Tibial nerve (tissue), 4 donors: ENCODE data around the gene SCAF4. TPM values are rescaled to one million over a fixed set of nuclear protein-coding genes. Genes with fewer than 3 reads are reported as not detected.
A peak's percentile ranks its signal among the peaks of the same experiment; 100 is the strongest.

ENCODE experiments used
- DNase-seq, 2 donors: peaks; one replicate each; pipeline ENCODE4 v3.0.0-alpha.2; 2019; ENCODE audit warnings: low spot score in 2 of 2
- H3K27ac ChIP-seq, 4 donors: fragments of 200-600 bp; sonication (generic) in 3 of 4; one replicate each; pipeline ENCODE4 v1.5.1; 2017 to 2019; ENCODE audit warnings: mild to moderate bottlenecking in 1 of 4
- H3K27me3 ChIP-seq, 2 donors: fragments of 200-600 bp; sonication (generic) in 1 of 2; one replicate each; pipeline versions ENCODE4 v1.5.1 to v1.6.0; 2017 to 2019
- H3K36me3 ChIP-seq, 3 donors: fragments of 200-600 bp; sonication (generic); one replicate each; pipeline ENCODE4 v1.5.1; 2018 to 2019
- H3K4me1 ChIP-seq, 4 donors: fragments of 200-600 bp; sonication (generic) in 3 of 4; one replicate each; pipeline ENCODE4 v1.5.1; 2017 to 2019
- H3K4me3 ChIP-seq, 4 donors: fragments of 200-600 bp; sonication (generic) in 3 of 4; one replicate each; pipeline ENCODE4 v1.5.1; 2017 to 2019; ENCODE audit warnings: mild to moderate bottlenecking in 1 of 4, moderate library complexity in 1 of 4
- H3K9me3 ChIP-seq, 4 donors: fragments of 200-600 bp; sonication (generic) in 3 of 4; one replicate each; pipeline ENCODE4 v1.5.1; 2017 to 2019
- EP300 ChIP-seq, 2 donors: sonication (generic); formaldehyde crosslinking; IDR thresholded peaks; one replicate each; pipeline ENCODE4 v1.6.1; 2017; ENCODE audit warnings: antibody characterized with exemption in 2 of 2, mild to moderate bottlenecking in 1 of 2
- POLR2A ChIP-seq, 2 donors: fragments of 450-650 bp; IDR thresholded peaks; one replicate each; pipeline ENCODE4 v1.6.1; 2017; ENCODE audit warnings: antibody characterized with exemption in 2 of 2, mild to moderate bottlenecking in 2 of 2, moderate library complexity in 2 of 2
- WGBS, 2 donors: methylation state at CpG; one replicate each; pipeline ENCODE4 v1.1.5; 2018; 5-methylcytosine and 5-hydroxymethylcytosine counted together
- total RNA-seq, 4 donors: library from RNA; depleted of rRNA; stranded (reverse); fragments of >200 nt; gene quantifications; one replicate each; pipeline ENCODE4 v1.1.0, GENCODE V29; 2016
- TF ChIP-seq, protein P1 (sequence below), 5 experiments: fragments of 200-600 bp in 3 of 5; fragments of 450-650 bp in 2 of 5; sonication (generic) in 3 of 5; IDR thresholded peaks; one replicate each; pipeline ENCODE4 v1.5.1; 2016 to 2019; ENCODE audit warnings: antibody characterized with exemption in 5 of 5, mild to moderate bottlenecking in 3 of 5, moderate library complexity in 2 of 5

The SCAF4 gene, protein sequence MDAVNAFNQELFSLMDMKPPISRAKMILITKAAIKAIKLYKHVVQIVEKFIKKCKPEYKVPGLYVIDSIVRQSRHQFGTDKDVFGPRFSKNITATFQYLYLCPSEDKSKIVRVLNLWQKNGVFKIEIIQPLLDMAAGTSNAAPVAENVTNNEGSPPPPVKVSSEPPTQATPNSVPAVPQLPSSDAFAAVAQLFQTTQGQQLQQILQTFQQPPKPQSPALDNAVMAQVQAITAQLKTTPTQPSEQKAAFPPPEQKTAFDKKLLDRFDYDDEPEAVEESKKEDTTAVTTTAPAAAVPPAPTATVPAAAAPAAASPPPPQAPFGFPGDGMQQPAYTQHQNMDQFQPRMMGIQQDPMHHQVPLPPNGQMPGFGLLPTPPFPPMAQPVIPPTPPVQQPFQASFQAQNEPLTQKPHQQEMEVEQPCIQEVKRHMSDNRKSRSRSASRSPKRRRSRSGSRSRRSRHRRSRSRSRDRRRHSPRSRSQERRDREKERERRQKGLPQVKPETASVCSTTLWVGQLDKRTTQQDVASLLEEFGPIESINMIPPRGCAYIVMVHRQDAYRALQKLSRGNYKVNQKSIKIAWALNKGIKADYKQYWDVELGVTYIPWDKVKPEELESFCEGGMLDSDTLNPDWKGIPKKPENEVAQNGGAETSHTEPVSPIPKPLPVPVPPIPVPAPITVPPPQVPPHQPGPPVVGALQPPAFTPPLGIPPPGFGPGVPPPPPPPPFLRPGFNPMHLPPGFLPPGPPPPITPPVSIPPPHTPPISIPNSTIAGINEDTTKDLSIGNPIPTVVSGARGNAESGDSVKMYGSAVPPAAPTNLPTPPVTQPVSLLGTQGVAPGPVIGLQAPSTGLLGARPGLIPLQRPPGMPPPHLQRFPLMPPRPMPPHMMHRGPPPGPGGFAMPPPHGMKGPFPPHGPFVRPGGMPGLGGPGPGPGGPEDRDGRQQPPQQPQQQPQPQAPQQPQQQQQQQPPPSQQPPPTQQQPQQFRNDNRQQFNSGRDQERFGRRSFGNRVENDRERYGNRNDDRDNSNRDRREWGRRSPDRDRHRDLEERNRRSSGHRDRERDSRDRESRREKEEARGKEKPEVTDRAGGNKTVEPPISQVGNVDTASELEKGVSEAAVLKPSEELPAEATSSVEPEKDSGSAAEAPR
- total RNA-seq, result 10 to 100 TPM; 13.2 to 23.2 (median 17.6) TPM

DNA sequence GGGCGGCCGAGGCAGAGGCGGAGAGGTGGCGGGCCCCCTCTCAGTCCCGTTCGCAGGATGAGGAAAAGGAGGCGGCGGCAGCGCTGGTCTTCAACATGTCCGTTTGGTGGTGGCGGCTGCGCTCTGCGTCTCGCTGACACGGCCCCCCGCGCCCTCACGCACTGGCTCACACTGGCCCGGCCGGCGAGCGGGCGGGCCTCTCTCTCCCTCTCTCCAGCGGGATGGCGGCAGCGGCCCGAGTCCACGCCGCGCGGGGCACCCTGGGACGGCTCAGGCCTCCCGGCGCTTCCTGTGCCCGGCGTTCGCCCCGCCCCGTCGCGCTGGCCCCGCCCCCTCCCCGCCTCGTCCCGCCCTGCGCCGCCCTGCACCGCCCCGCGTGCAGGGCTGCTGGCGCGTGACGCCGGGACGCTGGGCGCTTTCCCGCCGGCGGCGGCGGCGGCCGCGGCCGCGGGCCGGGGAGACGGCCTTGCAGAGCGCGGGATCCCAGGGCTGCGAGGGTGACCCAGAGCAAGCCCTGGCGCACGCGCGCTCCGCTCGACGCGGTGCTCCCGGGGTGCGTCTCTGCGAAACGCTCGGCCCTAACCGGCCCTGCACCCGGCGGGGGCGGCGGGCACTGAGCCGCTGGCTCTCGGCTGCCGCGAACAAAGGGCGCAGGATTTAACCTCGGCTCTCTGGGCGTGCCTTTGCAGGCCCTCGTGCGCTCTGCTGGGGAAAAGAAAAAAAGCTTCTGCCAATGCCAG lies at the start of gene SCAF4:
Gene SCAF4, minus strand, starts transcription at position 262 of the 740 bp plus-strand sequence. CDS start 426 bp downstream, outside the sequence.
- WGBS, 2 donors, result 0% methylated on average over 11 to 20 of the region's 98 CpGs
- Histone ChIP-seq H3K4me1 (peaks cover 0 to 49% (median 29%) of the 10 kb centered on the region in 4 donors), H3K27ac (peak within 1 kb of the TSS; percentile 80 to 98 (median 97)), H3K4me3 (peak within 1 kb of the TSS; percentile 81 to 100 (median 88)), H3K9me3 (no peaks in the 10 kb centered on the region), H3K36me3 (no peaks in the 10 kb centered on the region), H3K27me3 (no peaks in the 10 kb centered on the region)
- peak; percentile 80 to 83 for DNase-seq
- peak; percentile 68 to 87 for TF ChIP-seq POLR2A (IDR thresholded peaks at IDR 0.05)
- TF ChIP-seq EP300 (IDR thresholded peaks at IDR 0.05), result peak in 1 of 2 donors; percentile 95
- TF ChIP-seq, protein P1, sequence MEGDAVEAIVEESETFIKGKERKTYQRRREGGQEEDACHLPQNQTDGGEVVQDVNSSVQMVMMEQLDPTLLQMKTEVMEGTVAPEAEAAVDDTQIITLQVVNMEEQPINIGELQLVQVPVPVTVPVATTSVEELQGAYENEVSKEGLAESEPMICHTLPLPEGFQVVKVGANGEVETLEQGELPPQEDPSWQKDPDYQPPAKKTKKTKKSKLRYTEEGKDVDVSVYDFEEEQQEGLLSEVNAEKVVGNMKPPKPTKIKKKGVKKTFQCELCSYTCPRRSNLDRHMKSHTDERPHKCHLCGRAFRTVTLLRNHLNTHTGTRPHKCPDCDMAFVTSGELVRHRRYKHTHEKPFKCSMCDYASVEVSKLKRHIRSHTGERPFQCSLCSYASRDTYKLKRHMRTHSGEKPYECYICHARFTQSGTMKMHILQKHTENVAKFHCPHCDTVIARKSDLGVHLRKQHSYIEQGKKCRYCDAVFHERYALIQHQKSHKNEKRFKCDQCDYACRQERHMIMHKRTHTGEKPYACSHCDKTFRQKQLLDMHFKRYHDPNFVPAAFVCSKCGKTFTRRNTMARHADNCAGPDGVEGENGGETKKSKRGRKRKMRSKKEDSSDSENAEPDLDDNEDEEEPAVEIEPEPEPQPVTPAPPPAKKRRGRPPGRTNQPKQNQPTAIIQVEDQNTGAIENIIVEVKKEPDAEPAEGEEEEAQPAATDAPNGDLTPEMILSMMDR (IDR thresholded peaks at IDR 0.05), result peak in 1 of 5 experiments; percentile 27

DNA sequence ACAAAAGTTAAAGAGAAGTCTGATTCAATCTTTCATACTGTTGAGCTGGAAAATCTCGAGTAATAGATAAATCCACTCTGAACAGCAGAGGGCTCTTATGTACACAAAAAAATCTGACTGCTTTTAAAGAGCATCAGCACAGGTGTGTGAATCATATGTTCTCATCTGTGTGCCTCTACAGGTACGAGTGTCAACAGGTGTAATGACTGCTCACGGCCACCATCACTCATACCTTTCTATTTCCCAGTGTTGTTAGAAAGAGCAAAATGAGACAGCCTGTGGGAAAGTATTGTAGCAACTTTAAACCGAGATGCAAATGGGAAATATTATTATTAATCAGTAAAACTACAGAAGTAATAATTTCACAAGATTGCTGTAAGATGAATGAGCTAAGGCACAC lies 49.0 kb upstream of the SCAF4 start:
- no peak for DNase-seq
- H3K27ac ChIP-seq, result no peak overlapping the region
- H3K27me3 ChIP-seq, result no peaks in the 10 kb centered on the region
- H3K4me3 ChIP-seq, result no peak overlapping the region
- H3K9me3 ChIP-seq, result no peaks in the 10 kb centered on the region
- TF ChIP-seq POLR2A (IDR thresholded peaks at IDR 0.05) (no peak), EP300 (IDR thresholded peaks at IDR 0.05) (no peak)
- TF ChIP-seq, protein P1 (IDR thresholded peaks at IDR 0.05), result no peak
- 70 to 77% methylated on average over 4 of the region's 4 CpGs for WGBS, 2 donors
- no peaks in the 10 kb centered on the region for H3K36me3 ChIP-seq
- peaks cover 0 to 14% (median 4%) of the 10 kb centered on the region in 4 donors for H3K4me1 ChIP-seq

DNA sequence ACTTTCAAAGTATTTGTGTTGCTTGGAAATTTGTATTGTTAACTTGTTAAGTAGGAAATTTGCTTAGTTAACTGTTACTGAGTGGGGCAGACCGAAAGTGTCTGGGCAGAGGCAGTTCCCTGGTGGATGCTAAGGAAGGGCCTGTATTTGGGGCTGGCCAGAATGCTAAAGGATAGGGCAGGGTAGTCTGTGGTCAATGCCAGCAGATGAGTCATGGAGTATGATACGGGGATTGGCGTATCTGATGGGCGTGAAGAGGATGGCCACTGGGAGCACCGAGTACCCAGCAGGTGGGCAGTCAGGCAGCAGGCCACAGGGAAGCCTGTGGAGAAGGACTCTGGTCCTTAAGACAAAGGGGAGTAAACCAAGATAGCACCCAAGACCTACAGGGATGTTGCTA lies 46.6 kb upstream of the SCAF4 start:
- no peaks in the 10 kb centered on the region for H3K36me3 ChIP-seq
- no peak overlapping the region for H3K27ac ChIP-seq
- WGBS, 2 donors, result 81 to 82% methylated on average over 5 of the region's 5 CpGs
- no peaks in the 10 kb centered on the region for H3K9me3 ChIP-seq
- no peaks in the 10 kb centered on the region for H3K27me3 ChIP-seq
- peaks cover 0 to 10% (median 3%) of the 10 kb centered on the region in 4 donors for H3K4me1 ChIP-seq
- DNase-seq, result no peak
- no peak overlapping the region for H3K4me3 ChIP-seq
- TF ChIP-seq EP300 (IDR thresholded peaks at IDR 0.05) (no peak), POLR2A (IDR thresholded peaks at IDR 0.05) (no peak)
- TF ChIP-seq, protein P1 (IDR thresholded peaks at IDR 0.05), result no peak

DNA sequence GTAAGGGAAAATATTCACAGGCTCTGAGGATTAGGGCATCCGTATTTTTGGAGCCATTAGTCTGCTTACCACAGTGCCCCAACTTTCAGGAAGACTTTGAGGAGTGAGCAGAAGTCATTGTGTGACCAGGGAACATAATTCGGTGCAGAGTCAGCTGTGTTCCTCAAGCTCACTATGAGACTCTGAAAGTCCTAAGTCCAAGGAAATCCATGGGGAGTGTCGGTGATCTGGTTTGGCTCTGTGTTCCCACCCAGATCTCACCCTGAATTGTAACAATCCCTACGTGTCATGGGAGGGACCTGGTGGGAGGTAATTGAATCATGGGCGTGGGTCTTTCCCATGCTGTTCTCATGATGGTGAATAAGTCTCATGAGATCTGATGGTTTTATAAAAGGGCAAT lies 45.9 kb upstream of the SCAF4 start:
- DNase-seq, result no peak
- Histone ChIP-seq H3K4me3 (no peak overlapping the region), H3K9me3 (no peaks in the 10 kb centered on the region), H3K4me1 (peaks cover 0 to 10% (median 3%) of the 10 kb centered on the region in 4 donors), H3K36me3 (no peaks in the 10 kb centered on the region), H3K27me3 (no peaks in the 10 kb centered on the region), H3K27ac (no peak overlapping the region)
- TF ChIP-seq, protein P1 (IDR thresholded peaks at IDR 0.05), result no peak
- TF ChIP-seq POLR2A (IDR thresholded peaks at IDR 0.05) (no peak), EP300 (IDR thresholded peaks at IDR 0.05) (no peak)
- 79 to 82% methylated on average over 5 of the region's 5 CpGs for WGBS, 2 donors
